DOHH2 (cell line): Measurements from ENCODE around the gene HECW1.

Experiments used
- H3F3A ChIP-seq: fragments of 200-600 bp; sonication (generic), shearing (Covaris generic); 2 replicates; pipeline ENCODE4 v1.6.0; 2016; ENCODE audit warnings: antibody characterized with exemption, mild to moderate bottlenecking; ENCODE audit not compliant: control insufficient read depth, insufficient read depth
- H3K27ac ChIP-seq: fragments of 200-600 bp; sonication (generic); 2 replicates; pipeline ENCODE4 v1.5.1; 2014; ENCODE audit warnings: low read depth, mild to moderate bottlenecking, low read length, moderate library complexity
- H3K27me3 ChIP-seq: fragments of 200-600 bp; sonication (generic); 2 replicates; pipeline ENCODE4 v1.6.1; 2014; ENCODE audit warnings: mild to moderate bottlenecking, low read length, mixed read lengths; ENCODE audit not compliant: control insufficient read depth
- H3K36me3 ChIP-seq: fragments of 200-600 bp; sonication (generic); 2 replicates; pipeline ENCODE4 v1.6.1; 2014; ENCODE audit warnings: mild to moderate bottlenecking, low read length, moderate library complexity, mixed read lengths; ENCODE audit not compliant: control insufficient read depth
- H3K4me1 ChIP-seq: fragments of 200-600 bp; sonication (generic); 2 replicates; pipeline ENCODE4 v1.6.1; 2014; ENCODE audit warnings: mild to moderate bottlenecking, low read length, mixed read lengths; ENCODE audit not compliant: control insufficient read depth
- H3K4me2 ChIP-seq: fragments of 200-600 bp; sonication (generic); 2 replicates; pipeline ENCODE4 v1.6.0; 2014; ENCODE audit warnings: mild to moderate bottlenecking, low read length, moderate library complexity
- H3K4me3 ChIP-seq: fragments of 200-600 bp; sonication (generic); 2 replicates; pipeline ENCODE4 v1.5.1; 2014; ENCODE audit warnings: mild to moderate bottlenecking, low read length, mixed read lengths
- H3K79me2 ChIP-seq: fragments of 200-600 bp; sonication (generic); 2 replicates; pipeline ENCODE4 v1.6.1; 2014; ENCODE audit warnings: mild to moderate bottlenecking, low read length, mixed read lengths; ENCODE audit not compliant: control insufficient read depth
- H3K9me2 ChIP-seq: fragments of 200-600 bp; sonication (generic); replicated peaks from 2 replicates; pipeline ENCODE4 v1.6.1; 2014; ENCODE audit warnings: mild to moderate bottlenecking, low read length, mixed read lengths; ENCODE audit not compliant: control insufficient read depth
- H3K9me3 ChIP-seq: fragments of 200-600 bp; sonication (generic); 2 replicates; pipeline ENCODE4 v1.6.1; 2014; ENCODE audit warnings: antibody characterized with exemption, low read length, mixed read lengths; ENCODE audit not compliant: control insufficient read depth, insufficient read depth
- H4K20me1 ChIP-seq: fragments of 200-600 bp; sonication (generic); 2 replicates; pipeline ENCODE4 v1.6.0; 2014; ENCODE audit warnings: low read depth, mild to moderate bottlenecking, antibody characterized with exemption, low read length, moderate library complexity; ENCODE audit not compliant: control insufficient read depth, insufficient read depth
- CTCF ChIP-seq: fragments of 200-600 bp; sonication (generic); IDR thresholded peaks from one replicate; pipeline ENCODE4 v1.5.1; 2014; ENCODE audit warnings: antibody characterized with exemption, mild to moderate bottlenecking, low read depth, low read length; ENCODE audit not compliant: poor library complexity, severe bottlenecking
- EZH2phosphoT487 ChIP-seq: fragments of 200-600 bp; sonication (generic); IDR thresholded peaks from 2 replicates; pipeline ENCODE4 v1.6.1; 2017; ENCODE audit warnings: borderline replicate concordance, mild to moderate bottlenecking, antibody characterized with exemption, low read length, moderate library complexity, mixed read lengths

Gene HECW1

GRCh38 chr7:43568529-43568928 lies 456.1 kb downstream of the HECW1 start:
- no peaks in the 10 kb centered on the region for H3K79me2 ChIP-seq
- H3K27ac ChIP-seq: no peak overlapping the region
- no peaks in the 10 kb centered on the region for H3F3A ChIP-seq
- H3K4me3 ChIP-seq: no peak overlapping the region
- H3K36me3 ChIP-seq: no peaks in the 10 kb centered on the region
- no peak overlapping the region for H3K4me2 ChIP-seq
- TF ChIP-seq EZH2phosphoT487: no peak
- TF ChIP-seq CTCF: no peak
- no peaks in the 10 kb centered on the region for H3K9me3 ChIP-seq
- no peaks in the 10 kb centered on the region for H3K4me1 ChIP-seq
- H3K9me2 ChIP-seq: no peaks in the 10 kb centered on the region
- H4K20me1 ChIP-seq: no peaks in the 10 kb centered on the region
- H3K27me3 ChIP-seq: peaks cover 23% of the 10 kb centered on the region

- peaks cover 23% of the 10 kb centered on the region for H3K27me3 ChIP-seq
- TF ChIP-seq CTCF (no peak), EZH2phosphoT487 (no peak)
- H3F3A ChIP-seq: no peaks in the 10 kb centered on the region
- H3K9me2 ChIP-seq: no peaks in the 10 kb centered on the region
- H3K4me2 ChIP-seq: no peak overlapping the region
- no peak overlapping the region for H3K4me3 ChIP-seq
- H3K4me1 ChIP-seq: no peaks in the 10 kb centered on the region
- H3K27ac ChIP-seq: no peak overlapping the region
- H4K20me1 ChIP-seq: no peaks in the 10 kb centered on the region
- no peaks in the 10 kb centered on the region for H3K36me3 ChIP-seq
- no peaks in the 10 kb centered on the region for H3K9me3 ChIP-seq
- H3K79me2 ChIP-seq: no peaks in the 10 kb centered on the region
Observed at GRCh38 chr7:43569424-43569823, 457.0 kb downstream of the HECW1 start.

GRCh38 chr7:43570688-43571365 lies 458.4 kb downstream of the HECW1 start:
- H3K4me3 ChIP-seq: no peak overlapping the region
- H3K79me2 ChIP-seq: no peaks in the 10 kb centered on the region
- peaks cover 18% of the 10 kb centered on the region for H3K27me3 ChIP-seq
- H3K27ac ChIP-seq: no peak overlapping the region
- TF ChIP-seq CTCF (no peak), EZH2phosphoT487 (no peak)
- no peaks in the 10 kb centered on the region for H3K9me3 ChIP-seq
- H4K20me1 ChIP-seq: no peaks in the 10 kb centered on the region
- no peaks in the 10 kb centered on the region for H3K9me2 ChIP-seq
- H3K4me2 ChIP-seq: no peak overlapping the region
- no peaks in the 10 kb centered on the region for H3F3A ChIP-seq
- H3K4me1 ChIP-seq: no peaks in the 10 kb centered on the region
- no peaks in the 10 kb centered on the region for H3K36me3 ChIP-seq
